ENCODE results near the gene MORF4L1. TPM values are rescaled to one million over a fixed set of nuclear protein-coding genes. Genes with fewer than 3 reads are reported as not detected.

The MORF4L1 gene
- total RNA-seq, 6 experiments from 2014 or later: 346 to 512 (median 410) TPM

- Mint-ChIP-seq H3K27me3 (ENCODE audit: insufficient read depth) (peaks cover 2% of the 10 kb centered on the region; the same call in 1 of the 2 replicates), H3K9me3 (no peaks in the 10 kb centered on the region), H3K27ac (no peak overlapping the region), H3K4me1 (ENCODE audit: low read depth) (peaks cover 38% of the 10 kb centered on the region), H3K4me3 (no peak overlapping the region), H3K36me3 (ENCODE audit: low read depth) (peaks cover 19% of the 10 kb centered on the region)
- DNase-seq: no peak
- no peak for TF ChIP-seq CTCF (IDR thresholded peaks at IDR 0.05)
These were observed 43.4 kb downstream of the MORF4L1 start for GRCh38 chr15:78916088-78916487.

DNA sequence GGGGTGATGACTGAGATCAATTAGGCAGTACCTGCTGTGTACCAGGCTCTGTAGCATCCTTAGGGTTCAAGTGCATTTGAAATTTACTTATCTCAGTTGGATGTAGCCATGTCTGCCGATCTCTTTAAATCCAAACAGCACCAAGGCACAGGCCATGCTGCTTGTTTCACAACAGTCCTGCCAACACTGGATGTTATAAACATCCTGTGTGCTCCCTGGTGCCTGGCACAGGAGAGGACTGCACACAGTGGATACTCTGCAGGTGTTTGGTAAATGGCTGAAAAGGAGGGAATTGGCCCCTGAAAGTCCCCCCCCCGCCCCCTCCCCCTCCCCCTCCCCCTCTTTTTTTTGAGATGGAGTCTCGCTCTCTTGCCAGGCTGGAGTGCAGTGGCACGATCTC, 45.2 kb downstream of the MORF4L1 start:
- H3K36me3 Mint-ChIP-seq (ENCODE audit: low read depth): peaks cover 10% of the 10 kb centered on the region; the same call in 1 of the 2 replicates
- no peak overlapping the region for H3K27ac Mint-ChIP-seq
- peaks cover 33% of the 10 kb centered on the region for H3K4me1 Mint-ChIP-seq (ENCODE audit: low read depth)
- no peak overlapping the region for H3K4me3 Mint-ChIP-seq
- no peak for DNase-seq
- no peaks in the 10 kb centered on the region for H3K9me3 Mint-ChIP-seq
- TF ChIP-seq CTCF (IDR thresholded peaks at IDR 0.05): no peak
- H3K27me3 Mint-ChIP-seq (ENCODE audit: insufficient read depth): peaks cover 2% of the 10 kb centered on the region; the same call in 1 of the 2 replicates

- TF ChIP-seq CTCF (IDR thresholded peaks at IDR 0.05): no peak
- no peak for DNase-seq
- no peaks in the 10 kb centered on the region for H3K27me3 Mint-ChIP-seq (ENCODE audit: insufficient read depth)
- H3K36me3 Mint-ChIP-seq (ENCODE audit: low read depth): no peaks in the 10 kb centered on the region; the same call in 1 of the 2 replicates
- peaks cover 8% of the 10 kb centered on the region for H3K4me1 Mint-ChIP-seq (ENCODE audit: low read depth)
- no peaks in the 10 kb centered on the region for H3K9me3 Mint-ChIP-seq
- no peak overlapping the region for H3K27ac Mint-ChIP-seq
- no peak overlapping the region for H3K4me3 Mint-ChIP-seq
These were observed 48.8 kb downstream of the MORF4L1 start for GRCh38 chr15:78921517-78921916.

DNA sequence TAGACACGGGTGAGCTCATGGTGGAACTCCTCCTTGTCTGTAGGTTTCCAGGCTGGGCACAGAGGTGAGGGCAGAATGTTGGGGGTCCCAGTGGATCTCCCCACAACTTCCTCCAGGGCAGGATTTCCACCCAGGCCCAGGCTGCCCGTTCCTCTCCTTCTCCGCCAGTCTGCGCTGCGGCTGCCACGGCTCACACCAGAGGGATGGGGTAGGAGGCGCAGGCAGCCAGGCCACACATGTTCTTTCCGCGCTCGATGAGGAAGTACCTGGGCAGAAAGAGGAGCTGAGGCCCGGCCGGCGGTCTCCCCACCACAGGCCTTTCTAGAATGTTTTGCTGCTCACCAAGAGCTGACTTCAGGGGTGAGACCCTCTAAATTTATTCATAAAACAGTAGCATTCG, 49.2 kb downstream of the MORF4L1 start:
- Mint-ChIP-seq H3K36me3 (ENCODE audit: low read depth) (no peaks in the 10 kb centered on the region; the same call in 1 of the 2 replicates), H3K9me3 (no peaks in the 10 kb centered on the region), H3K4me3 (no peak overlapping the region), H3K27me3 (ENCODE audit: insufficient read depth) (no peaks in the 10 kb centered on the region), H3K4me1 (ENCODE audit: low read depth) (peaks cover 4% of the 10 kb centered on the region), H3K27ac (no peak overlapping the region)
- DNase-seq: no peak
- TF ChIP-seq CTCF (IDR thresholded peaks at IDR 0.05): no peak

DNA sequence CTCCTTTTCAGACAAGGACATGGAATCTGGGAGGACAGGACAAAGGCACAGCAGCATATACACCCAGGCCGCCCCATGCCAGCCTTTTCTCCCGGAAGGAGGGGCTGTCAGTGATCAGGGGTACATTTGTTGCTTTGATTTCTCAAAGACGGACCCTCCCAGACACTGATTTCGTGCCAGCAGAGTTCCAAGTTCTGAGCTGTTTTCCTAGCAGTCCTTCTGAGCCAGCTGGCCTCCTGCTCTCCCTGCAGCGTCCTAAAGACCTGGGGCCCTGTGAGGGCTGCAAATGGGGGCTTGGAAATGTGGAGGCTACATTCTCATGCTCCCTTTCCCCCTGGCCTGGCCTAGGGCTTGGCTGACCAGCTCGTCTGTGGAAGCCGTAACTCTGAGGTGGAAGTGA, 49.8 kb downstream of the MORF4L1 start:
- H3K27me3 Mint-ChIP-seq (ENCODE audit: insufficient read depth): peaks cover 1% of the 10 kb centered on the region; the same call in 1 of the 2 replicates
- no peaks in the 10 kb centered on the region for H3K4me1 Mint-ChIP-seq (ENCODE audit: low read depth)
- DNase-seq: no peak
- no peaks in the 10 kb centered on the region; the same call in 1 of the 2 replicates for H3K36me3 Mint-ChIP-seq (ENCODE audit: low read depth)
- no peaks in the 10 kb centered on the region for H3K9me3 Mint-ChIP-seq
- TF ChIP-seq CTCF (IDR thresholded peaks at IDR 0.05): no peak
- H3K27ac Mint-ChIP-seq: no peak overlapping the region
- no peak overlapping the region for H3K4me3 Mint-ChIP-seq

DNA sequence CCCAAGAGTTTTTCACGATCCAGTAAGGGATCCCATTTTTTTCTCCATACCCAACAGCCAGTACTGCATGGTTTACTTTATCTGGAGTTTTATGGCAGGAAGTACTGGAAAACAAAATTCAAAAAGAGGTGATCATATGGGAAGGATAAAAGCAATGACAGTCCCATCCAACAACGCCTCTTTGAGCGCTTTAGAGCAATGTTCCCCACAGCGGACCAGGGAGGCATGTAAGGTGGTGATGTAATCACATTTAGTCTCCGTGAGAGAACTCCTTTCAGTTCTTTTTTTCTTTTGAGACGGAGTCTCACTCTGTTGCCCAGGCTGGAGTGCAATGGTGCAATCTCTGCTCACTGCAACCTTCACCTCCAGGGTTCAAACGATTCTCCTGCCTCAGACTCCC, 50.3 kb downstream of the MORF4L1 start:
- no peak overlapping the region for H3K27ac Mint-ChIP-seq
- no peak overlapping the region for H3K4me3 Mint-ChIP-seq
- H3K27me3 Mint-ChIP-seq (ENCODE audit: insufficient read depth): peaks cover 3% of the 10 kb centered on the region; the same call in 1 of the 2 replicates
- TF ChIP-seq CTCF (IDR thresholded peaks at IDR 0.05): no peak
- no peak for DNase-seq
- H3K36me3 Mint-ChIP-seq (ENCODE audit: low read depth): no peaks in the 10 kb centered on the region; the same call in 1 of the 2 replicates
- H3K4me1 Mint-ChIP-seq (ENCODE audit: low read depth): no peaks in the 10 kb centered on the region
- no peaks in the 10 kb centered on the region for H3K9me3 Mint-ChIP-seq
